Hematopoietic multipotent progenitor cell treated with erythropoietin and hydrocortisone succinate and interleukin-3 and kit ligand, for 8 days (in vitro differentiated cells): ENCODE measurements around the gene HERPUD1.
"Not testable (repeated sequence)": the region's sequence is repeated elsewhere in the genome, so short reads cannot be mapped to it uniquely, and the experiment has no call there.

Experiments used
- DNase-seq: peaks from one replicate; pipeline ENCODE4 v3.0.0-alpha.2; 2015

Gene HERPUD1, protein sequence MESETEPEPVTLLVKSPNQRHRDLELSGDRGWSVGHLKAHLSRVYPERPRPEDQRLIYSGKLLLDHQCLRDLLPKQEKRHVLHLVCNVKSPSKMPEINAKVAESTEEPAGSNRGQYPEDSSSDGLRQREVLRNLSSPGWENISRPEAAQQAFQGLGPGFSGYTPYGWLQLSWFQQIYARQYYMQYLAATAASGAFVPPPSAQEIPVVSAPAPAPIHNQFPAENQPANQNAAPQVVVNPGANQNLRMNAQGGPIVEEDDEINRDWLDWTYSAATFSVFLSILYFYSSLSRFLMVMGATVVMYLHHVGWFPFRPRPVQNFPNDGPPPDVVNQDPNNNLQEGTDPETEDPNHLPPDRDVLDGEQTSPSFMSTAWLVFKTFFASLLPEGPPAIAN

DNA sequence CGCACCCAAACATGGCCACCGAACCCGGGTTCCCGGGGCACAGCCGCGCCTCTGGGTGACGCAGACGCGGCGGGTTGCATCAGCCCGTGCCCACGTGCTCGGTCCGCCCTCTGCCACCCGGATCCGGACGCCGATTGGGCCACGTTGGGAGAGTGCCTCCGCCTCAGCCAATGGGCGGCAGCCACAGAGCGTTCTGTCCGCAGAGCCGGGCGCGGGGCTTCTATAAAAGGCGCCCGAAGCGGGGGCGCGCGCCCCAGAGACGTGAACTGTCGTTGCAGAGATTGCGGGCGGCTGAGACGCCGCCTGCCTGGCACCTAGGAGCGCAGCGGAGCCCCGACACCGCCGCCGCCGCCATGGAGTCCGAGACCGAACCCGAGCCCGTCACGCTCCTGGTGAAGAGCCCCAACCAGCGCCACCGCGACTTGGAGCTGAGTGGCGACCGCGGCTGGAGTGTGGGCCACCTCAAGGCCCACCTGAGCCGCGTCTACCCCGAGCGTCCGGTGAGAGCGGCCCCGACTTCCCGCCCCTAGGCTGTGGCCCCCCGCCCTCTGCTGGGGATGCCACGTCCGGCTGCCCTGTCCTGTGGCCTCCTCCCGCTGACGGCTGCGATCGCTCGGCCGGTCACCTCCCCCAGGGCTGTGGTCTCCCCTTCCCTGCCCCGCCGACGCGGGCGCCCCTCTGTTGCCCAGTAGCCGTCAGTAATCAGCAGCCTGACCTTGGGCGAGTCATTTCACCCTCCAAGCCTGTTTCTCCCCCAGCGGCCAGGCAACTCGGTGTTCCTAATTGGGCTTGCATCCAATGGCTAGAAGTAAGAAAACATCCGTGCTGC is at the start of gene HERPUD1:
Gene HERPUD1, plus strand, starts transcription at position 251 of the 829 bp plus-strand sequence. Its CDS starts 103 bp downstream, at position 354.
- DNase-seq, result peak; percentile 97

DNA sequence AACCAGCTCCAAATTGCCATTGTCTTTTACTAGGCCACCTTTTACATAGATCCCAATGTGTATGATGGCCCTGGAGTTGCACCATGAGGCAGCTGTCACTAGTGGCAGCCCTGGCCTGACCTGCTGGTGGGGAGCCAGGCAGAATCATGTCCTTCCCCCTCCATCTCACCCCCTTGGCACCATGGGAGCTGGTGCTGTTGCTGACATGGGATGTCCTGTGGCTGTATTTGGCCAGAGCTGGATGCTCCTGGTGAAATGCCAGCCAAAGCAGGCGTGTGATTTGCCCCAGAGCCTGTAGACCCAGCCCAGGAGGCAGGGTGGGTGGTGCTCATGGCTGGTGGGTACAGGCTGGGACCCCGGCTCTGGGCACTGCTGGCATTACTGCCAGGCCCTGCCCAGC is 48.4 kb upstream of the HERPUD1 start:
- DNase-seq, result no peak

DNA sequence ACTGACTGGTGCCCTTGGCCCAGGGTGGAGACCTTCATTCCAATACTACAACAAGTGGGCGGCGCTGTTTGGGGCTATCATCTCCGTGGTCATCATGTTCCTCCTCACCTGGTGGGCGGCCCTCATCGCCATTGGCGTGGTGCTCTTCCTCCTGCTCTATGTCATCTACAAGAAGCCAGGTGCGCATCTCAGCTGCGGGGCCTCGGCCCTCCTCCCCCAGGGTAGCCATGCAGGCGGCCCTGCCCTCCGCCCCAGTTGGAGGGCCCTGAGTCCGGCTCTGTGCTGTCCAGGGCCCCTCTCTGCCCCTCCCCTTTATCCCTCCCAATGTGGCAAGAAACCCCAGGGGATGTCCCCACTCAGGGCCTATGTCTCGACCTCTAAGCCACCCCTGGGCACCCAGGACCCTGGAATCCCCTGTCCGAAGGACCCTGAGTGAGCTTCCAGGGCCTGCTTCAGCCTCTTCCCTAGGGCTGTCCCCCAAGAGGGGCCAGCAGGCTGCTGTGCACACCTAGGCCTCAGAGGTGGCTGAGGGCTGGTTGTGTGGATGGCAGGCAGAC is 47.8 kb upstream of the HERPUD1 start:
- no peak for DNase-seq

DNA sequence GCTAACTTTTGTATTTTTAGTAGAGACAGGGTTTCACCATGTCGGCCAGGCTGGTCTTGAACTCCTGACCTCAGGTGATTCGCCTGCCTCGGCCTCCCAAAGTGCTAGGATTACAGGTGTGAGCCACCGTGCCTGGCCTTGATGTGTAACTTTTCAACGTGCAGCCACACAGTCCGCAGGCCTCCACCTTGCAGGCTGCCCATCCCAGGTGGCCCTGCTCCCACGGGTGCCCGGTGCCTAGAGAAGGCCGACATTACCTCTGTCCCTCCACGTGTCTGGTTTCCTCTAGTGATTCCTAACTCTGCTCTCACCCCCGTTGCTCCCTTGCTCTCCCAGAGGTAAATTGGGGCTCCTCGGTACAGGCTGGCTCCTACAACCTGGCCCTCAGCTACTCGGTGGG is 47.0 kb upstream of the HERPUD1 start:
- DNase-seq, result not testable (repeated sequence)

DNA sequence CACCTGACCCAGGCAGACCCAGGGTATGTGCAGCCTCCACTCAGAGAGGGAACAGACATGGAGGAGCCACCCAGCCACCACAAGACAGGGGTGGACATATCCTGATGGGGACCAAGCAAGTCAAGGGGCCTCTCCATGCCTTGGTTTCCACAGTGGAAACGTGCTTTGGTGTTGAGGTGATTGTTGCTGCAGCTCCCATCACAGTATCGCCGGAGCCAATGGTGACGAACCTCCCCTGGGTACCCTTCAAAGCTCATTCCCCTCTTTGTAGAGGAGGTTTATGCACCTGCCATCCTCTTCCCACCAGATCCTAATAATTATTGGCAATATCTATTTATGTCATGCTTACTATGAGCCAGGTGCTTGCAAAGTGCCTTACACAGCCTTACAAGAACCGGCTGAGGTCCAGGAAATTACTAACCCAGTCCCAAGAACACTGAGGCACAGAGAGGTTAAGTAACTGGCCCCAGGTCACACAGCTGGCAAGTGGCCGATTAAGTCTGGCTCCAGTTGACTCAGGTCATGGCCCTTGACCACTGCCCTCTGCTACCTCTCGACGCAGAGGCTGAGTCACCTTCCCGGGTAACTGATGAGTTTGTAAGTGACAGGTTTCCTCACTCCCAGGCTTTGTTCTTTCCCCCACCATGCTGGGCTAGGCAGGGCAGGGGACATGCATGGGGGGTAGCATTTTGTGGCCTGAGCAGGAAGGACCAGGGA is 46.3 kb upstream of the HERPUD1 start:
- no peak for DNase-seq

DNA sequence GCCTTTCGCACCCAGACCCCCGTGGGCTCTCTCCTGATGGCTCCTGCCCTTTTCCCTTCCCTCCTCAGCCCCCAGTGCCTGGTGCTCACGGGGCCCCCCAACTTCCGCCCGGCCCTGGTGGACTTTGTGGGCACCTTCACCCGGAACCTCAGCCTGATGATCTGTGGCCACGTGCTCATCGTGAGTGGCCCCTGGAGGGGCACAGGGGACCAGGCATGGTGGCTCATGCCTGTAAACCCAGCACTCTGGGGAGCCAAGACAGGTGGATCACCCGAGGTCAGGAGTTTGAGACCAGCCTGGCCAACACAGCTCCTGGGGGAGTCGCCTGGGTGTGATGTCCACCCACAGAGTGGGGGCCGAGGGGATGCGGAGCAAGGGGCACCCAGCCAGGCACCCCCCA is 45.6 kb upstream of the HERPUD1 start:
- no peak for DNase-seq

DNA sequence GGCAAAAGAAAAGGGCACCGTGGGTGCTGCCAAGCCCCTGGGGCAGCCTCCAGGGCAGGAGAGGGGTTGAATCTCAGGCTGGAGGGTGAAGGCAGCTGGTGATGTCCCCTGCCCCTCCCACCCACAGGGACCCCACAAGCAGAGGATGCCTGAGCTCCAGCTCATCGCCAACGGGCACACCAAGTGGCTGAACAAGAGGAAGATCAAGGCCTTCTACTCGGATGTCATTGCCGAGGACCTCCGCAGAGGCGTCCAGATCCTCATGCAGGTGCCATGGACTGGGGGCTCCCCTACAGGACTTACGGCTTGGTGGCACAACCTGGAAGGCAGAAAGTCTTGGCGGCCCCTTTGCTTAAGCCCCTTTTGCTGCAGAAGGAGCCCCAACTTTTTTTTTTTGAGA is 45.1 kb upstream of the HERPUD1 start:
- DNase-seq, result no peak

DNA sequence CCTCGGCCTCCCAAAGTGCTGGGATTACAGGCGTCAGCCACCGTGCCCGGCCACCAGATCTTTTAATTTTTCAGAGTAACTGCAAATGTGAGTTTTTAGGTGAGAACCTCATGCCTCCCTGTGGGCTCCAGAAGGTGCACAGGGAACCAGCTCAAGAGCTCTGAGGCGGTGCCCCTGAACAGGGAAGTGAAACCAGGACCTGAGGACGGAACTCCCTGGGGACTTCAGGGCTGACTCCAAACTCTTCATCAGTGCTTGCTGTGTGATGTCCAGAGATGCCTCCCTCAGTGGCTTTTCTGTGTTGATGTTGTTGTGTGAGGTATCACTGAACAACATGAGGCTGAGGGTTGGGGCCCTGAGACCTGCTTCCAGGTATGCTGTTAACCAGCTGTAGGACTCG is 43.1 kb upstream of the HERPUD1 start:
- DNase-seq, result no peak

DNA sequence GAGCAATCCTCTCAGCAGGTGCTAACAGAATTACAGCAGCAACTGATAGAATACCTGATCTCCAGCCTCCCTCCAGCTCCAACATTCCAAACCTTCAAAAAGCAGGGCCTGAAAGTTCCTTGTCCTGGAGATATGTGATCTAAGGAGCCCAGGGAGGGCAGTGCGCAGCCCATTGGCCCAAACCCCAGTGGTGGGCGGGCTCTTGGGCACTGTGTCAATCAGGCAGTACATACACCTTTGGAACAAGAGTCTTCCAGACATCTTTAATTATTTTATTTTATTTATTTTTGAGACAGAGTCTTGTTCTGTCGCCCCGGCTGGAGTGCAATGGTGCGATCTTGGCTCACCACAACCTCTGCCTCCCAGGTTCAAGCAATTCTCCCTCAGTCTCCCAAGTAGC is 42.7 kb upstream of the HERPUD1 start:
- DNase-seq, result no peak

DNA sequence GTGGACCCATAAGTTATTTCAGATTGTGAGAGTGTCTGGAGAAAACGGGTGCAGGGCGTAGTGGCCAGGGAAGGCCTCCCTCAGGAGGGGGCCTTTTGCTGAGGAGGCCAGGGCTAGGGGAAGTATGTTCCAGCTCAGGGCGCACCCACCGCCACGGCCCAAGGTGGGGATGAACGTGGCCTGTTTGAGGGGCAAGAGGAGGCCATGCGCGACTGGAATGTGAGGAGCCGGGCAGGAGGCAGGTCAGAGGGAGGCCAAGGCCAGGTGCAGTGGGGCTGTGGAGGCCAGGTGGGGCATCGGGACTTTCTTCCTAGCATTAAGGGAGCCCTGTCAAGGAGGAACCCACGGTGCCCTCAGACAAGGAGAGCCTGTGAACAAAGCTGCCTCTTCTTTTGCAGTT is 40.3 kb upstream of the HERPUD1 start:
- no peak for DNase-seq

DNA sequence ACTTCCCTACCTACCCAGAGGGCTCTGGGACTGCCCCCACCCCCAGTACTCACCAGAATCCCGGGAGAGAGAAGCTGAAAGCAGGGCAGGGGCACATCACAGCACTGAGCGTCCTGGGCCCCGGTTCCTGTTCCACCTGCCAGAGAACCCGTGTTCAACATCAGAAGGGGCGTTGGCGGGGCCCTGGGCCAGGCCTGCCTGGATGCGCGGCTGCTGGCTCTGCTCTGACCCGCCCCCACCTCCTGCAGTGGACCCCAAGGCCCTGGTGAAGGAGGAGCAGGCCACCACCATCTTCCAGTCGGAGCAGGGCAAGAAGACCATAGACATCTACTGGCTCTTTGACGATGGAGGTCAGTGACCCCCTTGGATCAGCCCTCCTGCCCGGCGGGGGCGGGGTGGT is 39.2 kb upstream of the HERPUD1 start:
- DNase-seq, result no peak

DNA sequence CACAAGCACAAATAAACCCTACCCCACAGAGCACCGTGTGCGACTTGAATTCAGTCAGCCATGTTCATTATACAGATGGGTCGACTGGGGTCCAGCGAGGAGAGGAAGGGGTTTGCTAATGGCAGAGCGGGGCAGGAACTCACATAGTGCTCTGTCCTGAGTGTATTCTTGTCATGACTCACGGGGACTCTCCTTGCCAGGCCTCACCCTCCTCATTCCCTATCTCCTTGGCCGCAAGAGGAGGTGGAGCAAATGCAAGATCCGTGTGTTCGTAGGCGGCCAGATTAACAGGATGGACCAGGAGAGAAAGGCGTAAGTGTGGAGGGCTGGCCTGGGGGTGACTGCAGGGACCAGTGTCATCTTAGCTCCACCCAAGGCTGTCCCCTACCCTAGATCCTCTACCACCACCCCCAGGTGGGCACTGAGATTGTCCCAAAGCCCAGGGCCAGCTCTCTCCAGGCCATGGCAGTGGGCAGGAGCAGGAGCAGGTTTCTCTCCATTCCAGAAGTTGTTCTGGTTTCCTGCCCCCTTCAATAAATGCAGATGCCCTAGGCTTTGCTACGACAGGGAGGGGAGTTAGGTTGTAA is 37.5 kb upstream of the HERPUD1 start:
- DNase-seq, result no peak

DNA sequence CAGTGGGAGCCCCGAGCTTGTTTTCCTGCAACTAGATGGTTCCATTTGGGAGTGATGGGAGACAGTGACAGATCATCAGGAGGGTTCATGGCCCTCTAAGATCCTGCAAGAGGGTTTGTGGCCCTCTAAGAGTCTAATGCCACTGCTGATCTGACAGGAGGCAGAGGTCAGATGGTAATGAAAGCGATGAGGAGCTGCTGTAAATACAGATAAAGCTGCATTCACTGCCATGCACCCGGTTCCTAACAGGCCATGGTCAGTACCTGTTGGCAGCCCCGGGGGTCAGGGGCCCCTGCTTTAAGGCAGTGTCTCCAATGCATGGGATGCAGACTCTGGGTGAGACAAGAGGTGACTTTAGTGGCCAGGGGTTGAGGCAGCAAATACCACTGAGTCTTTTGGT is 36.1 kb upstream of the HERPUD1 start:
- DNase-seq, result no peak

DNA sequence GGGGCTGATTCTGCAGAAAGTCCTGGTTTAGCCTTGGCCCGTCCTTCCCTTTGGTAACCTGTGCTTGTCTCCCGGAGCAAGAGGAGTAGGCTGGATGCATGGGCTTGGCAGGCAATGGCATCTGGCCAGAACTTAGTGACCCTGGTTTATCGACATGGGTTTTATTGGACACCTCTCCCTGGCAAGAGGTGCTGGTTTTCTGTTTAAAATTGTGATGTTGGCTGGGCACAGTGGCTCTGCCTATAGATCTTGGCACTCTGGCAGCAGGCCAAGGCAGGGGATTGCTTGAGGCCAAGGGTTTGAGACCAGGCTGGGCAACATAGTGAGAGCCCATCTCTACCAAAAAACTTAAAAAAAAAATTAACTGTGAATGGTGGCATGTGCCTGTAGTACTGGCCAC is 35.7 kb upstream of the HERPUD1 start:
- DNase-seq, result no peak

DNA sequence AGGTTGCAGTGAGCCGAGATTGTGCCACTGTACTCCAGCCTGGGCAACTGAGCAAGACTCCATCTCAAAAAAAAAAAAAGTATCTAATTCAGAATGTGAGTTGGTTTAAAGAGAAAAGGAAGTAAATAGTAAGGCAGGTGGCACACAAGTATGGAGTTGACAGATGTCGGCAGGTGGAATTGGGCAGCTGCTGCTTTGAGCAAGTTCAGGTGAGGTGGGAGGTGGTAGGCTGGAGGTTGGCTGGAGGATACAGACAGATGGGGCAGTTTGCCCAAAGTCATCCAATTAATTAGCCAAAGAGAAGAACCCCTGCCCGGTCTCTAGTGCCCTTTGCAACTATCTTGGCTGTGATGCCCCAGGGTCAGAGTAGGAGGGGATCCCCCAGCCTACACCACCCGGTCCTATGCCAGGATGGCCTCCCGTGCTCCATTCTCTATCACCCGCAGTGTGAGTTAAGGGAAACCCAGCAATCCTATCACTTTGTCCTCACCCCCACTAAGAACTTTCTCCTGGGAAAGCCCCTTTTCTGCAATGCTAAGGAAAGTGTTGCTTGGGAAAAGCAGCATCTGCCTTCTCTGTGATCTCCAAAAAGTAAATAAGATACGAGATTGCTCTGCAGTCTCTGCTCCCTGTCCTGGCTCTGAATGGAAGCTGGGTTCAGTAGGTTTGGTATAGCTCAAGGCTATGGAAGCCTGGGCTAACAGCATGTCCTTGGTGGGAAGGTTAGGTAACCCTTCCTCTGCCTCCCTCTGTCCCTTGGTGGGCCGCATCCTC is 34.7 kb upstream of the HERPUD1 start:
- no peak for DNase-seq

DNA sequence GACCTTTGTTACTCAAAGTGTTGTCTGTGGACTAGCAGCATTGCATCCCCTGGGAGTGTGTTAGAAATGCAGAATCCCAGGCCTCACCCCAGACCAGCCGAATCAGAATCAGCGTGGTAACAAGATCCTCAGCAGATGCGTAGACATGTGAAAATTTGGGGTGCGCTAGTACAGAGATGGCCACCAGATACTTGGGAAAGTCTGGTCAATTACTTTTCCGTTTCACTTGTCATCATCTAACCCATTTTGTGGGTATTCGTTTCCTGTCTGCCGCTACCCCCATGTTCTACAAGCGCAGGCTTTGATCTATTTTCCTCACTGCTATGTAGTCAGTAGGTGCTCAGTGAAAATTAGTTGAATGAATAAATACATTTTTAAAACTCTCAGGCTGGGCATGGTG is 33.1 kb upstream of the HERPUD1 start:
- DNase-seq, result no peak

DNA sequence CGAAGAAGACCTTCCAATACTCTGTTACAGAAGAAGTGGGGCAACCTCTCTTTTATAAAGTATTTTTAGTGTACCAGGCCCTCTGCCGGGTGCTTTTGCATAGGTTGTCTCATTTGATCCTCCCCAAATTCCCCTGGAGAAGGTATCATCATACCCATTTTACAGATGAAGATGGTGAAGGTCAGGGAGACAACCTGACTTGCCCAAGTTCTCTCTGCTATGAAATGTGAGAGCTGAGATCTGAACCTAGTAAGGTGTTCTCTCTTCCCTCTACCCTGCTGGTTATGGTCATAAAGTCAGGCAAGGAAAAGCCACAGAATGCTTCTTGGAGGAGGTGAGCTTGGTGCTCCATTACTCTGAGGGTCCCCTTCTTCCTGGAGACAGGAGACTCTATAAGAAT is 28.1 kb upstream of the HERPUD1 start:
- DNase-seq, result no peak

DNA sequence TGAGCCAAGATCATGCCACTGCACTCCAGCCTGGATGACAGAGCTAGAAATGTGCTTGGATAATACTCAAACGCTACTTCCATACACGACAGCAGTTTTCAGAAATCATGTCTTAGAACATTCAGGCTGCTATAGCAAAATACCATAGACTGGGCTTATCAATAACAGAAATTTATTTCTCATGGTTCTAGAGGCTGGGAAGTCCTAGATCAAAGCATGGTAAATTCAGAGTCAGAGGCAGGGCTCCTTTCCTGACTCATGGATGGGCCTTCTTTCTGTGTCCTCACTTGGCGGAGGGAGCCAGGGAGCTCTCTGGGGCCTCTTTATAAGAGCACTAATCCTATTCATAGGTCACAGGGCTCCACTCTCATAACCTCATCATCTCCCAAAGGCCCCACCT is 24.5 kb upstream of the HERPUD1 start:
- DNase-seq, result no peak

DNA sequence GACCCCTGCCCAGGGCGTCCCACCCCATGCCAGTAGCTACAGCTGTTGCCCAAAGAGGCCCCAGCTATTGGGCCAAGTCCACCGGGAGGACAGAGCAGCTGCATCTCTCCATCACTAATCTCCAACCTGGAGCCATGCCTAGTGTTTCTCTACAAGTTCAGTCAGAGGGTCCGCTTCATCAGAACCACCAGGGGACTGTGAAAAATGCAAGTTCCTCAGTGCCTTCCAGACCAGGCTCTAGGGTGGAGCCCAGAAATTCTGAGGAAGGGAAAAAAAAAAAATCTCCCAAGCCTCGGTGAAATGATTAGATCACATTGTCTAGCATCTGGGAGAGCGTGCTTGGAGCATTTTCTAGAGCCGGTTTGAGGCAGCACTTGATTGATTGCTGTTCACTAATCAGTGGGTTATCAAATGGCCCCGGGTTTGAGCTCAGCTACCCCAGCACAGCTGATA is 22.4 kb upstream of the HERPUD1 start:
- DNase-seq, result no peak

DNA sequence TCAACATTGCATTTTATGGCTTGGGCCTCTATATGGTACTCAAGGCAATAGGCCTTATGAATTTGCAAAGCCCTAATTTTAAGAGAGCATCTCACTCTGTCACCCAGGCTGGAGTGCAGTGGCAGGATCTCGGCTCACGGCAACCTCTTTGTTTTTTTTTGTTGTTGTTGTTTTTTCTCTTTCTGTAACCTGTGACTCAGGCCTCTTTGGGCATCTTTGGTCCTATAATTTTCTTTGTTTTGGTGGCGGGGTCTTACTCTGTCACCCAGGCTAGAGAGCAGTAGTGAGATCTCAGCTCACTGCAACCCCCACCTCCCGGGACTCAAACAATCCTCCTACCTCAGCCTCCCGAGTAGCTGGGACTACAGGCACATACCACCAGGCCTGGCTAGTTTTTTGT is 21.8 kb upstream of the HERPUD1 start:
- no peak for DNase-seq

DNA sequence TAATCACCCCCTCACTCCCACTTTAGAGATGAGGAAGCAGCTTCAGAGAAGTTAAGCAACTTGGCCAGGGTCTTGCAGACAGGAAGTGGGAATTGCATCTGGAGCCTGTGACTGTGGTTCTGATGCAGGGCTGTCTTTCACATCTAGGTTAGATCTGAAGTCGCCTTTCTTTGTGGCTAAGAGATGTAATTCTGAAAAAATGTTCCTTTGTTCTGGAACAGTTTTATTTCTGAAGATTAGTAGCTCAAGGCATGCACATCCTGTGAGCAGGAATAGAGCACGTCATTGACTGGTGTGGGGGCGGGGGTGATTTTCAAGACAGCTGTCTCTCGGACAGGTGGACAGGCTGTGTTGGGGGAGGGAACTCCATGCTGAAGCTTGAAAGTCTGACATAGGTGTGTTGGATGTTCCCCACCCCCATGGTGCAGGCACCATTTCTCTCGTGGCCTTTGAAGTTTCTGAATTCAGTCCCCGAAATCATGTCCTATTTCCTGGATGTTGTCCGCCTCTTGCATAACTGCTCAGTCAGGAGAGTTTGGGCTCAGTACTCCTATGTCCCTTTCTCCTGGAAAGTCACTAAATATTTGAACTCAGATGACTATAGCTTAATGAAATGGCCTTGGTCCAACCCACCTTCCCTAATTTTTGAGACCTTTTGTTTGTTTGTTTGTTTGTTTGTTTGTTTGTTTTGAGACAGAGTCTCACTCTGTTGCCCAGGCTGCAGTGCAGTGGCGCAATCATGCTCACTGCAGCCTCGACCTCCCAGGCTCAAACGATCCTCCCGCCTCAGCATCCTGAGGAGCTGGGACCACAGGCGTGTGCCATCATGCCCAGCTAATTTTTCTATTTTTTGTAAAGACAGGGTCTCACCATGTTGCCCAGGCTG is 21.0 kb upstream of the HERPUD1 start:
- no peak for DNase-seq
